HG03575 (cell line): ENCODE data around the gene ATP2B3.

Experiments
- ATAC-seq: cut with Tn5 transposase; IDR thresholded peaks from one replicate; pipeline ENCODE4 v1.9.1; 2021; ENCODE audit not compliant: unreplicated experiment, insufficient number of reproducible peaks, low FRiP score; ENCODE audit errors: extremely low read depth

ATP2B3 gene

GRCh38 chrX:153585827-153586226 lies 68.4 kb downstream of the ATP2B3 start:
- no peak for ATAC-seq

DNA sequence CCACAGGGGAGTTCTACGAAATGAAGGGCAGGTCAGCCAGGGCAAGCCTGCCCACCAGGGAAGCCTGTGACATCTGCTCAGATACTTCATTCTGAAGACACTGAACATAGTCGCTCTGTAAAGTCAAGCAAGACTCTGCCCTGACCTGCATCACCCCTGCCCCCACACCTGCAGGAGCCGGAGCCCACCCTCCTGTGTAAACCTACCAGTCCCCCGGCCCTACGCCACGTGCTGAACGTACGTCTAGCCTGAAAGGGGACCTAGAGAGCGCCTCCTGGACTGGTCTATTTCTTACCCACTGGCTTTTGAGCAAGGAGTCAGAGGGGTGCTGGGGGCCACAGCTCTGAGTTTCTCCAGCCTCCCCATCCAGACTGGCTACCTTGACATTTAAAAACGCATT lies 69.9 kb downstream of the ATP2B3 start:
- ATAC-seq: no peak

- no peak for ATAC-seq
Observed at GRCh38 chrX:153588021-153588781, 70.8 kb downstream of the ATP2B3 start.

GRCh38 chrX:153588782-153589446 lies 71.5 kb downstream of the ATP2B3 start:
- ATAC-seq: no peak

DNA sequence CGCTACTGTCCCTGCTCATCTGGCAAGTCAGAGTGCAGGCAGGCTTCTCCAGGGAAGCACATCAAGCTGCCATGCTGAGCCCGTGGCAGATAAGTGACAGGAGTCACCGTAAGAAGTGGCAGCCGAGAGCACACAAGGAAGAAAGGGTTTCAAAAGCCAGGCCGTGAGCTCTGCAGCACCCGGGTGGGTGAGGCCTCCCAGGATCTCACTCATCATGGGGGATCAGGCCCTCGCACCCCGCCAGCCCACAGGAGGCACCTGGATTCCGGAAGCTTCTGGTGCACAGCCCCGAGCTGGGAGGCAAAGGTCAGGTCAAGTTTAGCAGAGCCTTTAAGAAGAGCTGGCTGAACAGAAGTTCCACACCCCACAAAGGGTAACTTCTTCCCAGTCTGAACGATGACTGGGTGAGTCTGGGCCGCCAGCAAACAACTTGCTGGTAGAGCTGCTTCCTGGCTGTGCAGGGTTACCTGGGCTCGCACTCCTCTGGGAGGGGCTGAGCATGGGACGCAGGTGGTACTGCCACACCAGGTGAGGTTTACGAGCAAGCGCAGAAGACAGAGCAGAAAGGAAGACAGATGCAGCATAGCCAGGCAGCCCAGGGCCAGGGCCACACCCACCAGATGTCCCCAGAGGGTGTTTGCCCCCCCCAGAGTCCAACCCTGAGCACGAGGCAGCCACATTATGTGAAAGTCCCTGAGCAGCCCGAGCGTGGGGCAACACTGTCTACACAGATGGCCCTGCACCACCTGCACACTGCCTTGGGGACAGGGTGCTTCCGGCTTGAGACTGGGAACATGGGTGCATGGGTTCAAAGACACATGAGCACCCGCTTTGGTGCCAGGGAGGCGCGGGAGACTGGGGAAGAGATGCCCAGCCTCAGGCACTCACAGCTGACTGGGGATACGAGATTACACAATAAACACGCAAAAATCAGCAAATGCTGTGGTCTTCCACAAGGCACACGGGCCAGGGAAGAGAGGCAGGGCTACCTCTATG lies 73.8 kb downstream of the ATP2B3 start:
- ATAC-seq: no peak

- ATAC-seq: no peak
Observed at GRCh38 chrX:153592091-153592833, 74.8 kb downstream of the ATP2B3 start.

GRCh38 chrX:153592966-153593688 lies 75.7 kb downstream of the ATP2B3 start:
- no peak for ATAC-seq

DNA sequence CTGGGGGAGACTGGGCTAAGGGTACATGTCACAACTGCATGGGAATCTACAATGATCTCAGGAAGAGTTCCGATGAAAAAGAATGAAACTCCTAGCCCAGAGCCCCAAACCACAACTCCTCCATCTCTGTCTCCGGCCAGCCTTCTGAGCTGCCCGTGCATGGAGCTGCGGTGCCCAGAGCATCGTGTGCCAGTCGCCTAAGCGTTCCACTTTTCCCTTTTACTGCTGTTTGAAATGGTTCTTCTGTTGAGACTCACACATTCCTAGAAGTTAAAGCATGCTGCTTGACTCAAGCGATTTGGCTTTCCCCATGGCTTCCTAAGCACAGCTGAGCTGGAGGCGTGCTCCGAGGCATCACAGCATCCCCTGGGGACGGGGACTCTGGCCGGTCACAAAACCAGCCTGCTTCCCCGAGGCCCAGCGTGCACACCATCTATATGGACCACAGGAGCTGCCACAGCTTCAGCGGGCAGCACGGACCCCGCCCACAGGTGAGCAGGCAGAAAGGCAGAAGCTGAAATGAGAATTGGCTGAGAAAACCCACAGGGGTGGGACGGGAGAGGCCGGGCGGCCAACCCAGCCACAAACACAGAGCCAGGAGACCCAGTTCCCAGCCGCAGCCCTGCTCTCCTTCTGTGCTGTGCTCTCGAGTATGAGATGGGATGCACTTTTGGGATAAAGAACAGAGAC lies 76.5 kb downstream of the ATP2B3 start:
- no peak for ATAC-seq

DNA sequence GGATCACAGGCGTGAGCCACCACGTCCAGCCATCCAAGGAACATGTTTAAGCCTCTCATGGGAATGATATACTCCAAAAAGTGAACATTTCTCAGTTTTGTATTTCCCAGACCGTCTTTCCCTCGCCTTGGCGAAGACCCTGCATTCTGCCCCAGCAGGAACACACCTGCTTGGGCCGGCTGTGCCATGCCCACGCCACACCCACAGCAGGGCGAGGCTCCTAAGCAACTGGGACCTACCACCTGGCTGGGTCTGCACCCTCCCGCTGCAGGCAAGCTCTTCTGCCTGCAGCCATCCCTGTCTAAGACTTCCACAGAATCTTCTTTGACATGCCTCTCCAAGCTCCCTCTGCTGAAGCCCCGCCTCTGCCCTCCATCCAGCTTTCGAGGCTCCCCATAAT lies 77.9 kb downstream of the ATP2B3 start:
- ATAC-seq: no peak

DNA sequence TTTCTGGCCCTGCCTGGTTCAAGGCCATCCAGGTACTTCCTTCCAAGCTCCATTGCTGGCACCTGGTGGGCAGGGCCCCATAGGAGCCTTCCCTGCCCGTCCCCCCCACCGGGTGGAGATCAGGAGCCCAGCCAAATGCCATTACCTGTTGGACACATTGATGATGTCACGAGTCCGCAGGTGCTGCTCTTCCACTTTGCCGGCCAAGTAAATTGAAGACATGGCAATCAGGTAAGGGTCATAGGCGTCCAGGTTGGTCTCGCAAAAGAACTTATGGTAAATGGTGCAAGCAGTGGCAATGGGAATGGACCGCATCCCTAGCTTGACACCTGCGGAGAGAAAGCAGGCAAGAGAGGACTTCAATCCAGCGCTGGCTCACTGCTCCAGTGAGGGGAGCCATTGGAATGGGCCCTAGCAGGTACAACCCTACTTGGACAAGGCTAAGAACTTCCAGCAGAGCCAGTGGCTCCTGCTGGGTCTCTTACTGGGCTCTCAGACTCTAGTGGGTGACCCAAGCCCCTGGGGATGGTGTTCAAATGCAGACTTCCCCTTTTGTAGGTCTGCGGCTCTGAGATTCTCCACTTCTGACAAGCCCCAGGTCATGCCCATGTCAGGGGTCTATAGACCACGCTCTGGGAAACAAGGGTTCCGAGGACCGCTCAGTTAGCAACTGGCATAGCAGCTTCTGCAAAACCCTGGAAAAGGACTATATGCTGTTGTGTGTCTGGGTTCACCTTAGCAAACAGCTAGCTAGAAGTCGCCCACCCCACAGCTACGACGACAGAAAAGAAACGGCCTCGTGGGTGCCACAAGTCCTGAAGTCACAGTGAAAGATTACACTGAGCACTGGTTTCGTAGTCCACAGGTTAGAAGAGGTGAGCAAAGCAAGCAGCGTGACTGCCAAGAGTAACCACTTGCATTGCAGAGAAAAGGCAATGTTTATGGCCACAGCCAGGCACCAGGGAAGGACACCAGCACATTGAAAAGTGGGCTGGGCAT lies 78.7 kb downstream of the ATP2B3 start:
- no peak for ATAC-seq

DNA sequence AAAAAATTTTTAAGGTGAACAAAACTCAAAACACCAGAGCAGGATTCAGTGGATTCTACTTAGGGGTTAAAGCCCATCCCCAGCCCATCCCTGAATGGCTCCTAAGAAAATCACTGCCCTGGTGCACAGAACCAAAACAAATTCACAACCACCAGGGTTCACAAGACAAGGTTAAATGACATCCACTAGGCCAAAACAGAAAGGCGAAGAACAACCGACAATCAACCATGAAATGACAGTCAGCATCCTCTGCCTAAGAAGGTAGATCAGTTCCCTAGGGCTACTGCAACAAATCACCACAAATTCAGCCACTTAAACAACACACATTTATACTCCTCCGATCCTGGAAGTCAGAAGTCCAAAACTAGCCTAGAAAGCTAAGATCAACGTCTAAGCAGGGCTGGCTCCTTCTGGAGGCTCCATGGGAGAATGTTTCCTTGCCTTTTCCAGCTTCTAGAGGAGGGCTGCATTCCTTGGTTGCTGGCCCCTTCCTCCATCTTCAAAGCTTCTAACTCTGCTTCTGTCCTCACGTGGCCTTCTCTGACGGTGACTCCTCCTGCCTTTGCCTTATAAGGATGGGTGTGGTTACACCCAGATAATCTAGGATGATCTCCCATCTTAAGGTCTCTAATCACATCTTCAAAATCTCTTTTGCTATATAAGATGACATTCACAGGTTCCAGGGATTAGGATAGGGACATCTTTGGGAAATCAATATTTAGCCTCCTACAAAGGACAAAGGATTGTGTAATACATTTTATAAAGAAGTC lies 79.7 kb downstream of the ATP2B3 start:
- ATAC-seq: no peak

GRCh38 chrX:153598541-153599191 lies 81.2 kb downstream of the ATP2B3 start, which contains the start of gene CCNQ:
Gene CCNQ, minus strand, starts transcription at chrX:153599139. Its CDS starts 66 bp downstream, at chrX:153599073.
- no peak for ATAC-seq

GRCh38 chrX:153599192-153600031 lies 82.0 kb downstream of the ATP2B3 start:
- ATAC-seq: no peak

GRCh38 chrX:153600032-153600373 lies 82.6 kb downstream of the ATP2B3 start:
- ATAC-seq: no peak

DNA sequence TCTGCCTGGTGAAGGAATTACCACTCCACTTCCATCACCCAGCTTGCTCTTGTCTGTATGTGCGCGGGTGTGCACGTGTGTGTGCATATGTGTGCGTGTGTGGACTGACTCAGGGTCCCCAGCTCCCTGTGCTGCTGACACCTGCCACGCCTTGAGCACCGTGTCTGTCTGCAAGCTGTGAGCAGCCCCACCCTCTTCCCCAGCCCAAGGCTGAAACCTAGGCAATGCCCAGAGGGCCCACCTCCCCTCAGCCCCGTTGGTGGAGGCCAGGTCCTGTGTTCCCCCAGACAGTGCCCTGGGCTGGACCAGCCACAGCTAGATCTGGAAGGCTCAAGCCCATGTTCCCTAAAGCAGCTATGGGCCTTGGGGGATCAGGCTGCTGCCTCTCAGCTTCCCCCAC lies 83.5 kb downstream of the ATP2B3 start:
- ATAC-seq: no peak
